Measurements from ENCODE around the gene SIGLEC8.
A peak's percentile ranks its signal among the peaks of the same experiment; 100 is the strongest.

SIGLEC8 gene

GRCh38 chr19:51480590-51480989 lies 22.3 kb upstream of the SIGLEC8 start:
- FAIRE-seq (no peak), DNase-seq (ENCODE audit: insufficient read length, low spot score) (no peak)
- TF ChIP-seq CTCF (IDR thresholded peaks at IDR 0.05; ENCODE audit: insufficient read depth, missing control alignments), result no peak

- DNase-seq (ENCODE audit: insufficient read length, low spot score) (no peak), FAIRE-seq (no peak)
- no peak for TF ChIP-seq CTCF (IDR thresholded peaks at IDR 0.05; ENCODE audit: insufficient read depth, missing control alignments)
Measured at GRCh38 chr19:51479531-51480331, 21.5 kb upstream of the SIGLEC8 start.

- DNase-seq (ENCODE audit: insufficient read length, low spot score) (no peak), FAIRE-seq (no peak)
- TF ChIP-seq CTCF (IDR thresholded peaks at IDR 0.05; ENCODE audit: insufficient read depth, missing control alignments), result no peak
Measured at GRCh38 chr19:51478381-51479234, 20.4 kb upstream of the SIGLEC8 start, which contains the start of gene CEACAM18. Gene CEACAM18 (plus strand): TSS chr19:51478539.

GRCh38 chr19:51477344-51477743 lies 19.1 kb upstream of the SIGLEC8 start:
- TF ChIP-seq CTCF (IDR thresholded peaks at IDR 0.05; ENCODE audit: insufficient read depth, missing control alignments), result no peak
- DNase-seq (ENCODE audit: insufficient read length, low spot score), result no peak
- no peak for FAIRE-seq

GRCh38 chr19:51476164-51476563 lies 17.9 kb upstream of the SIGLEC8 start:
- FAIRE-seq, result no peak
- no peak for DNase-seq (ENCODE audit: insufficient read length, low spot score)
- no peak for TF ChIP-seq CTCF (IDR thresholded peaks at IDR 0.05; ENCODE audit: insufficient read depth, missing control alignments)

GRCh38 chr19:51473009-51473707 lies 14.9 kb upstream of the SIGLEC8 start:
- TF ChIP-seq CTCF (IDR thresholded peaks at IDR 0.05; ENCODE audit: insufficient read depth, missing control alignments), result peak; percentile 83
- FAIRE-seq (no peak), DNase-seq (ENCODE audit: insufficient read length, low spot score) (no peak)

All from D721Med (cell line).